ENCODE measurements around the gene CAB39L. TPM values are rescaled to one million over a fixed set of nuclear protein-coding genes. Genes with fewer than 3 reads are reported as not detected.

The CAB39L gene
- total and polyA plus RNA-seq, 2 of the 4 experiments (the other 2 are of a cell fraction), result 8.5 to 16.7 TPM

GRCh38 chr13:49272296-49272695 is 171.6 kb downstream of the CAB39L start:
- Histone ChIP-seq H2BK15ac (ENCODE audit: low read depth, low read length) (no peak overlapping the region), H4K8ac (ENCODE audit: low read depth in 2 of 2, low read length in 2 of 2) (no peak overlapping the region), H4K20me1 (ENCODE audit: insufficient read depth, low read length) (no peaks in the 10 kb centered on the region), H4K91ac (ENCODE audit: insufficient read depth, low read depth, low read length) (no peak overlapping the region), H2BK5ac (ENCODE audit: low read depth, low read length, poor library complexity, severe bottlenecking) (no peak overlapping the region), H2AFZ (replicated peaks; ENCODE audit: low read length, poor library complexity) (no peak overlapping the region), H3K9me1 (ENCODE audit: insufficient read depth, low read length) (no peaks in the 10 kb centered on the region), H3K4me2 (ENCODE audit: low read depth, low read length) (no peak overlapping the region), H3K36me3 (ENCODE audit: control insufficient read depth, insufficient read depth, low read length) (no peaks in the 10 kb centered on the region), H3K4me1 (ENCODE audit: control insufficient read depth, insufficient read depth, low read length) (no peaks in the 10 kb centered on the region), H2BK120ac (ENCODE audit: low read depth, low read length) (no peak overlapping the region), H3K18ac (ENCODE audit: low read depth, low read length) (no peak overlapping the region), H3K9me3 (ENCODE audit: control insufficient read depth, insufficient read depth, low read length) (no peaks in the 10 kb centered on the region), H3K9ac (ENCODE audit: low read depth, low read length) (no peak overlapping the region), H2AK9ac (replicated peaks; ENCODE audit: low read depth, low read length, poor library complexity) (no peak overlapping the region), H3K23ac (ENCODE audit: low read depth, low read length) (no peak overlapping the region), H3K14ac (replicated peaks; ENCODE audit: low read depth, low read length) (peak overlapping the region; percentile 62; the same call in 1 of the 2 replicates), H3K27ac (ENCODE audit: insufficient read depth, low read length) (no peak overlapping the region), H3K4me3 (ENCODE audit: insufficient read depth, low read depth, low read length) (no peak overlapping the region), H3K4ac (ENCODE audit: low read depth, low read length) (no peak overlapping the region), H4K5ac (ENCODE audit: low read depth, low read length) (no peak overlapping the region), H3K56ac (ENCODE audit: extremely low read depth, insufficient read depth, low read length) (no peak overlapping the region), H2BK20ac (ENCODE audit: low read depth, low read length) (no peak overlapping the region), H2AK5ac (ENCODE audit: low read depth, low read length) (no peak overlapping the region), H3K27me3 (ENCODE audit: control insufficient read depth, insufficient read depth, low read length) (no peaks in the 10 kb centered on the region), H3K79me1 (ENCODE audit: low read depth in 1 of 2, low read length in 2 of 2) (no peaks in the 10 kb centered on the region)
- BruUV-seq (replicated peaks), result no TSS peak
- in situ Hi-C loops (cut with MboI; ENCODE audit: low sequenced_read_pairs) (no loop called here), dilution Hi-C loops (cut with HindIII; ENCODE audit: low sequenced_read_pairs, unreplicated experiment) (no loop called here), intact Hi-C loops (cut with micrococcal nuclease) (no loop called here)
- no peak for ATAC-seq (ENCODE audit: low read depth)
- TF ChIP-seq RCOR1 (IDR thresholded peaks at IDR 0.05; ENCODE audit: insufficient replicate concordance, low read length) (no peak), CTCF (conservative IDR thresholded peaks at IDR 0.05; ENCODE audit: low read depth, low read length) (no peak), NFE2L2 (IDR thresholded peaks at IDR 0.05; ENCODE audit: low read depth, low read length) (no peak), SMC3 (IDR thresholded peaks at IDR 0.05; ENCODE audit: low read depth, low read length) (no peak), CHD1 (IDR thresholded peaks at IDR 0.05; ENCODE audit: low read depth, low read length) (no peak), RFX5 (IDR thresholded peaks at IDR 0.05; ENCODE audit: low read depth, low read length) (no peak), USF2 (IDR thresholded peaks at IDR 0.05; ENCODE audit: low read depth, low read length) (no peak), MXI1 (IDR thresholded peaks at IDR 0.05; ENCODE audit: borderline replicate concordance, low read depth, low read length) (no peak), MAZ (IDR thresholded peaks at IDR 0.05; ENCODE audit: borderline replicate concordance, low read depth, low read length) (no peak), FOS (IDR thresholded peaks at IDR 0.05; ENCODE audit: low read depth, low read length) (no peak), CEBPB (IDR thresholded peaks at IDR 0.05; ENCODE audit: low read depth, low read length) (no peak), POLR2A (IDR thresholded peaks at IDR 0.05; ENCODE audit: low read depth, low read length) (no peak), BHLHE40 (IDR thresholded peaks at IDR 0.05; ENCODE audit: low read depth, low read length) (no peak), RAD21 (IDR thresholded peaks at IDR 0.05; ENCODE audit: low read length) (no peak), MAFK (IDR thresholded peaks at IDR 0.05; ENCODE audit: low read depth, low read length) (no peak)
- TF ChIP-seq, protein P1, sequence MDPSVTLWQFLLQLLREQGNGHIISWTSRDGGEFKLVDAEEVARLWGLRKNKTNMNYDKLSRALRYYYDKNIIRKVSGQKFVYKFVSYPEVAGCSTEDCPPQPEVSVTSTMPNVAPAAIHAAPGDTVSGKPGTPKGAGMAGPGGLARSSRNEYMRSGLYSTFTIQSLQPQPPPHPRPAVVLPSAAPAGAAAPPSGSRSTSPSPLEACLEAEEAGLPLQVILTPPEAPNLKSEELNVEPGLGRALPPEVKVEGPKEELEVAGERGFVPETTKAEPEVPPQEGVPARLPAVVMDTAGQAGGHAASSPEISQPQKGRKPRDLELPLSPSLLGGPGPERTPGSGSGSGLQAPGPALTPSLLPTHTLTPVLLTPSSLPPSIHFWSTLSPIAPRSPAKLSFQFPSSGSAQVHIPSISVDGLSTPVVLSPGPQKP (IDR thresholded peaks at IDR 0.05; ENCODE audit: borderline replicate concordance, low read depth, low read length), result no peak
- ChIA-PET CTCF (no interaction called here), POLR2A (ENCODE audit: unreplicated experiment) (no interaction called here)
- no peak for DNase-seq
- no CpG with 5 or more reads among the region's 2 CpGs for WGBS, 2 experiments (ENCODE audit: extremely low coverage in 2 of 2, insufficient read length in 1 of 2)
